B cell (primary cell): ENCODE measurements around the gene CPLX3. TPM values are rescaled to one million over a fixed set of nuclear protein-coding genes. Genes with fewer than 3 reads are reported as not detected.
A peak's percentile ranks its signal among the peaks of the same experiment; 100 is the strongest.

ENCODE experiments used
- ATAC-seq: fragments of 200-7000 bp; cut with Tn5 transposase; one replicate; pipeline ENCODE4 v1.10.0; 2021; ENCODE audit warnings: low read depth, mild to moderate bottlenecking, moderate number of reproducible peaks, moderate library complexity
- CTCF ChIA-PET: fragments of 350-600 bp; sonication (Branson Sonifier 250); formaldehyde crosslinking; loops from one replicate; lab custom pipeline; 2021; ENCODE audit warnings: antibody characterized with exemption, inconsistent platforms; lab: Charles Lee
- POLR2A ChIA-PET: fragments of 350-600 bp; sonication (Branson Sonifier 250); formaldehyde crosslinking; loops from one replicate; lab custom pipeline; 2021; ENCODE audit warnings: antibody characterized with exemption; lab: Charles Lee
- DNase-seq: peaks from one replicate; pipeline ENCODE4 v3.0.0; 2013
- H2AFZ ChIP-seq: 2 replicates; pipeline ENCODE4 v1.6.1; 2012; ENCODE audit warnings: mild to moderate bottlenecking, low read depth, low read length; ENCODE audit not compliant: insufficient read depth, poor library complexity, severe bottlenecking
- H3K27ac ChIP-seq, 2 donors: 1 replicate in 1 of 2; 2 replicates in 1 of 2; pipeline ENCODE4 v1.5.1; 2012 to 2013; ENCODE audit warnings: low read length in 2 of 2, mild to moderate bottlenecking in 2 of 2, moderate library complexity in 1 of 2
- H3K27me3 ChIP-seq, 4 experiments: fragments of 200-600 bp in 1 of 4; sonication (generic) in 1 of 4; replicated peaks in 1 of 4; 1 replicate in 2 of 4; 2 replicates in 2 of 4; pipeline versions ENCODE4 v1.6.1 to v1.7.0; 2013 to 2016; ENCODE audit warnings: low read length in 3 of 4, mild to moderate bottlenecking in 2 of 4, mixed read lengths in 1 of 4, moderate library complexity in 1 of 4; ENCODE audit not compliant: insufficient read depth in 4 of 4, control insufficient read depth in 3 of 4; ENCODE audit errors: control extremely low read depth in 1 of 4
- H3K36me3 ChIP-seq, 2 experiments: replicated peaks in 1 of 2; 1 replicate in 1 of 2; 2 replicates in 1 of 2; pipeline versions ENCODE4 v1.6.1 to v1.7.1; 2013; ENCODE audit warnings: low read length in 1 of 2; ENCODE audit not compliant: insufficient read depth in 2 of 2, control insufficient read depth in 1 of 2; ENCODE audit errors: control extremely low read depth in 1 of 2, extremely low read depth in 1 of 2
- H3K4me1 ChIP-seq, 2 donors: fragments of 200-600 bp in 1 of 2; sonication (generic) in 1 of 2; 1 replicate in 1 of 2; 2 replicates in 1 of 2; pipeline versions ENCODE4 v1.5.1 to v1.6.1; 2013 to 2017; ENCODE audit warnings: low read length in 2 of 2; ENCODE audit not compliant: control insufficient read depth in 2 of 2, insufficient read depth in 2 of 2
- H3K4me2 ChIP-seq: replicated peaks from 2 replicates; pipeline ENCODE3; 2012; ENCODE audit warnings: mild to moderate bottlenecking, low read depth, low read length; ENCODE audit not compliant: poor library complexity, severe bottlenecking
- H3K4me3 ChIP-seq, 5 experiments: fragments of 200-600 bp in 1 of 5; sonication (generic) in 1 of 5; 1 replicate in 3 of 5; 2 replicates in 2 of 5; pipeline versions ENCODE4 v1.5.1 to v1.7.0; 2011 to 2016; ENCODE audit warnings: low read length in 4 of 5, mild to moderate bottlenecking in 4 of 5, low read depth in 2 of 5, control low read depth in 1 of 5, moderate library complexity in 1 of 5; ENCODE audit not compliant: insufficient read depth in 1 of 5; ENCODE audit errors: control extremely low read depth in 1 of 5, extremely low read depth in 1 of 5
- H3K79me2 ChIP-seq: fragments of 200-600 bp; sonication (generic); one replicate; pipeline ENCODE4 v1.6.0; 2016; ENCODE audit warnings: low read length; ENCODE audit not compliant: control insufficient read depth, insufficient read depth
- H3K9ac ChIP-seq: fragments of 200-600 bp; sonication (generic); 2 replicates; pipeline ENCODE4 v1.6.1; 2017; ENCODE audit warnings: mild to moderate bottlenecking, low read length, moderate library complexity
- H3K9me3 ChIP-seq, 3 donors: one replicate each; pipeline versions ENCODE4 v1.6.1 to v1.7.1; 2013; ENCODE audit warnings: low read length in 2 of 3; ENCODE audit not compliant: control insufficient read depth in 2 of 3, insufficient read depth in 1 of 3; ENCODE audit errors: control extremely low read depth in 1 of 3
- H4K20me1 ChIP-seq: 2 replicates; pipeline ENCODE4 v1.6.0; 2012; ENCODE audit warnings: mild to moderate bottlenecking, low read length; ENCODE audit not compliant: insufficient read depth, control insufficient read depth, poor library complexity, severe bottlenecking
- H3K27ac Mint-ChIP-seq: one replicate; pipeline ENCODE4 v1.8.0; 2021; ENCODE audit warnings: mixed read lengths
- H3K27me3 Mint-ChIP-seq: one replicate; pipeline ENCODE4 v1.8.0; 2021; ENCODE audit warnings: mixed read lengths
- H3K4me1 Mint-ChIP-seq: one replicate; pipeline ENCODE4 v1.8.0; 2021; ENCODE audit warnings: mixed read lengths
- H3K4me3 Mint-ChIP-seq: one replicate; pipeline ENCODE4 v1.8.0; 2021; ENCODE audit warnings: mixed read lengths
- H3K9me3 Mint-ChIP-seq: one replicate; pipeline ENCODE4 v1.8.0; 2022; ENCODE audit warnings: mixed read lengths; ENCODE audit not compliant: insufficient read depth
- EZH2 ChIP-seq: IDR thresholded peaks from 2 replicates; pipeline ENCODE4 v1.6.1; 2012; ENCODE audit warnings: borderline replicate concordance, low read depth, mild to moderate bottlenecking, moderate library complexity, low read length; ENCODE audit not compliant: insufficient read depth, poor library complexity, severe bottlenecking
- WGBS: methylation state at CpG from one replicate; pipeline ENCODE4 v1.1.5; 2013; ENCODE audit warnings: missing lambda C conversion rate; ENCODE audit not compliant: insufficient coverage; 5-methylcytosine and 5-hydroxymethylcytosine counted together
- intact Hi-C: fragments of 100-400 bp; cut with micrococcal nuclease; formaldehyde crosslinking; loops from one replicate; pipeline ENCODE4 v1.10.0; 2022
- polyA plus RNA-seq: library from polyadenylated mRNA; depleted of rRNA; stranded (reverse); fragments of >200 nt; gene quantifications from 2 replicates; pipeline ENCODE4 v1.2.3, GENCODE V29; 2012
- total RNA-seq, 2 donors: library from RNA; stranded (reverse); fragments of 120-200 nt in 1 of 2; gene quantifications; 1 replicate in 1 of 2; 2 replicates in 1 of 2; pipeline versions ENCODE4 v1.2.3 to v1.2.4, GENCODE V29; 2013 to 2022
- TF ChIP-seq, protein P1 (sequence below): fragments of 200-600 bp; IDR thresholded peaks from one replicate; pipeline ENCODE4 v1.8.0; 2022; ENCODE audit warnings: antibody characterized with exemption, mild to moderate bottlenecking

CPLX3 gene
- total and polyA plus RNA-seq, 2 donors (not counting 1 experiment from before 2014, with no cell fraction given): 0.60 TPM; not detected in 1

DNA sequence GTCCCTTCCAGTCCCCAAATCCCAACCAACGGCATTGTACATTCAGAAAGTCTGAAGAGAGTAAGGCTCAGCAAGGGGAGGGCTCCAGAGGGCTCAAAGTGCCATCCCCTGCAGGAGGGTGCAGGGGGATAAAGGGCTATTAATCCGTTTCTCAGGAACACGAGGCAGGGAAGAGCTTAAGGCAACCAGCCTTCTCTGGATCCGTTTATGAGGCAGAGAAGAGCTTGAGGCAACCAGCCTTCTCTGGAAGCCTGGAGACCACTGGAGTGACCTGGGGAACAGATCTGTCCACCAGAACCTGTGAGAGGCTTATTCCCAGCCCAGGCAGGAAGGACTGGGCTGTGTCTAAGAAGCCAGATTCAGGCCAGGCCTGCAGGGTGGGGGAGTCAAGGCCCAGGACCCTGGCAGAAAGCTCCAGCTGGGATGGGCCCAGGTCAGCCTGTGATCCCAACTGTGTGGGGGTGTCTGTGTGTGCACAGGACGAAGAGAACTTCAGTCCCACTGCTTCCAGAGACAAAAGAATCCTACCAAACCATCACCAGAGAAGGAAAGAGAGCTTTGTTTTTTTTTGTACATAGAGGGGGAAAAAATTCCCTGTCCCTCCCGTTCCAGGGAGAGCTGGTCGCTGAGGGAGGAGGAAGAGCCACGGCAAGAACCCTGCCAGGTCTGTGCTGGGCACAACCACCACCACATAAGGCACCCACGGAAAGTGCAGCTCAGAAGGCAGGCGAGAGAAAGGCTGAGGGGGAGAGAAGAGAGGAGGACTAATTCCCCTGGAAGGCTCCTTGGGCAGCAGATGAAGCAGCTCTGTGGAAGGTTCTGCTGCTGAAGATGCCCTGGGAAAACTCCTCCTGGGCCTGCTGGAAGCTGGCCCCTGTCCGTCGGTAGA, 18.1 kb downstream of the CPLX3 start:
- Mint-ChIP-seq H3K4me3 (peak overlapping the region; percentile 45), H3K27ac (peak overlapping the region; percentile 90), H3K9me3 (no peaks in the 10 kb centered on the region), H3K4me1 (peaks cover 44% of the 10 kb centered on the region), H3K27me3 (no peaks in the 10 kb centered on the region)
- Histone ChIP-seq H4K20me1 (no peaks in the 10 kb centered on the region), H3K79me2 (peaks cover 7% of the 10 kb centered on the region), H3K9me3 (no peaks in the 10 kb centered on the region), H3K9ac (no peak overlapping the region), H3K27ac (peak overlapping the region; percentile 44 to 81), H3K27me3 (no peaks in the 10 kb centered on the region), H2AFZ (peak overlapping the region; percentile 46), H3K36me3 (peaks cover 0 to 26% of the 10 kb centered on the region in 2 experiments), H3K4me1 (peaks cover 26 to 40% of the 10 kb centered on the region in 2 donors), H3K4me3 (no peak overlapping the region), H3K4me2 (peak overlapping the region; percentile 88)
- intact Hi-C loops: loop anchor here (5.0 kb wide), 1 partner anchor 57 kb away; no protein-coding TSS in a partner anchor
- WGBS: 97% methylated on average over 4 of the region's 12 CpGs
- CTCF ChIA-PET: interaction anchor here (1.0 to 10.2 kb wide), 9 partner anchors 9 to 210 kb away, joined by 3 to 98 read pairs (median 6); no protein-coding TSS in a partner anchor
- TF ChIP-seq, protein P1, sequence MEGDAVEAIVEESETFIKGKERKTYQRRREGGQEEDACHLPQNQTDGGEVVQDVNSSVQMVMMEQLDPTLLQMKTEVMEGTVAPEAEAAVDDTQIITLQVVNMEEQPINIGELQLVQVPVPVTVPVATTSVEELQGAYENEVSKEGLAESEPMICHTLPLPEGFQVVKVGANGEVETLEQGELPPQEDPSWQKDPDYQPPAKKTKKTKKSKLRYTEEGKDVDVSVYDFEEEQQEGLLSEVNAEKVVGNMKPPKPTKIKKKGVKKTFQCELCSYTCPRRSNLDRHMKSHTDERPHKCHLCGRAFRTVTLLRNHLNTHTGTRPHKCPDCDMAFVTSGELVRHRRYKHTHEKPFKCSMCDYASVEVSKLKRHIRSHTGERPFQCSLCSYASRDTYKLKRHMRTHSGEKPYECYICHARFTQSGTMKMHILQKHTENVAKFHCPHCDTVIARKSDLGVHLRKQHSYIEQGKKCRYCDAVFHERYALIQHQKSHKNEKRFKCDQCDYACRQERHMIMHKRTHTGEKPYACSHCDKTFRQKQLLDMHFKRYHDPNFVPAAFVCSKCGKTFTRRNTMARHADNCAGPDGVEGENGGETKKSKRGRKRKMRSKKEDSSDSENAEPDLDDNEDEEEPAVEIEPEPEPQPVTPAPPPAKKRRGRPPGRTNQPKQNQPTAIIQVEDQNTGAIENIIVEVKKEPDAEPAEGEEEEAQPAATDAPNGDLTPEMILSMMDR: no peak
- no peak for TF ChIP-seq EZH2
- ATAC-seq (no peak), DNase-seq (no peak)
- POLR2A ChIA-PET: interaction anchor here (0.7 kb wide), 1 partner anchor 505 kb away, joined by 5 read pairs; no protein-coding TSS in a partner anchor

DNA sequence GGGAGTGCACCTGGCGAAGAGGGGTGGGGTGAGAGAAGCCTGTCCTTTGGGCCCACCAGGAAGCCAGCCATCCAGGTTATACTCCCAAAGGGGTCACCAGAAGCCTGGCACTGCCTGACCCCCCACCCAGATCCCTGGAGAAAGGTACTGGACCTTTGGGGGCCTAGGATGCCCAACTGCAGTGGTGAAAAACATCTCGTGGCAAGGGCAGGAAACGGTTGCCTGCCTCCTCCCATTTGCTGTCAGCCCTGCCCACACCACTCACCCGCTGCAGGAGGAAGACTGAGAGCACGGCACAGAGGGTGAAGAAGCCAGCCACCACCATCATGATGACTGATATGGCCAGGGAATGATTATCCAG, 18.8 kb downstream of the CPLX3 start:
- Histone ChIP-seq H3K4me1 (peaks cover 26 to 40% of the 10 kb centered on the region in 2 donors), H3K27ac (peak overlapping the region; percentile 44 to 81), H3K4me2 (peak overlapping the region; percentile 48), H3K36me3 (peaks cover 1 to 32% of the 10 kb centered on the region in 2 experiments), H3K79me2 (peaks cover 7% of the 10 kb centered on the region), H3K27me3 (no peaks in the 10 kb centered on the region), H3K9me3 (no peaks in the 10 kb centered on the region), H3K4me3 (no peak overlapping the region), H3K9ac (no peak overlapping the region), H4K20me1 (no peaks in the 10 kb centered on the region), H2AFZ (peak overlapping the region; percentile 46)
- POLR2A ChIA-PET: no interaction called here
- peak; percentile 50 for DNase-seq
- H3K9me3 Mint-ChIP-seq: no peaks in the 10 kb centered on the region
- ATAC-seq: no peak
- WGBS: 6% methylated on average over 2 of the region's 5 CpGs
- intact Hi-C loops: no loop called here
- H3K27me3 Mint-ChIP-seq: no peaks in the 10 kb centered on the region
- peak overlapping the region; percentile 90 for H3K27ac Mint-ChIP-seq
- H3K4me1 Mint-ChIP-seq: peaks cover 46% of the 10 kb centered on the region
- no peak for TF ChIP-seq EZH2
- TF ChIP-seq, protein P1: no peak
- CTCF ChIA-PET: interaction anchor here (1.0 to 10.2 kb wide), 8 partner anchors 11 to 211 kb away, joined by 3 to 98 read pairs (median 6); no protein-coding TSS in a partner anchor
- peak overlapping the region; percentile 45 for H3K4me3 Mint-ChIP-seq
